WTC11 (cell line): Measurements from ENCODE around the gene AKR1C3. TPM values are rescaled to one million over a fixed set of nuclear protein-coding genes. Genes with fewer than 3 reads are reported as not detected.

Source experiments
- ATAC-seq: fragments of 200-7000 bp; cut with Tn5 transposase; 2 replicates; pipeline ENCODE4 v1.10.0; 2021; ENCODE audit warnings: mild to moderate bottlenecking, moderate library complexity
- CTCF ChIA-PET: fragments of 300-600 bp; sonication (Branson Sonifier 250); formaldehyde crosslinking; loops from one replicate; lab custom pipeline; 2021; ENCODE audit warnings: antibody characterized with exemption; lab: Charles Lee
- POLR2A ChIA-PET: fragments of 350-600 bp; sonication (Branson Sonifier 250); formaldehyde crosslinking; loops from one replicate; lab custom pipeline; 2021; ENCODE audit warnings: antibody characterized with exemption; lab: Charles Lee
- DNase-seq: peaks from one replicate; pipeline ENCODE4 v3.0.0; 2021; ENCODE audit warnings: low spot score
- H3K27ac Mint-ChIP-seq: 2 replicates; pipeline ENCODE4 v1.8.0; 2021; ENCODE audit warnings: mixed read lengths
- H3K27me3 Mint-ChIP-seq: 2 replicates; pipeline ENCODE4 v1.8.0; 2021; ENCODE audit warnings: low read depth, mild to moderate bottlenecking, moderate library complexity, mixed read lengths
- H3K36me3 Mint-ChIP-seq: 2 replicates; pipeline ENCODE4 v1.8.0; 2021; ENCODE audit warnings: mixed read lengths
- H3K4me1 Mint-ChIP-seq: 2 replicates; pipeline ENCODE4 v1.8.0; 2022; ENCODE audit warnings: mixed read lengths
- H3K4me3 Mint-ChIP-seq: 2 replicates; pipeline ENCODE4 v1.8.0; 2021; ENCODE audit warnings: mild to moderate bottlenecking, moderate library complexity, mixed read lengths
- H3K9me3 Mint-ChIP-seq: 2 replicates; pipeline ENCODE4 v1.8.0; 2021; ENCODE audit warnings: mixed read lengths
- AFF4 ChIP-seq: sonication (generic); formaldehyde crosslinking; IDR thresholded peaks from 2 replicates; pipeline ENCODE4 v1.8.1; 2023; ENCODE audit warnings: mild to moderate bottlenecking, missing genetic modification reagents, borderline replicate concordance
- ELF4 ChIP-seq: sonication (generic); formaldehyde crosslinking; IDR thresholded peaks from 2 replicates; pipeline ENCODE4 v1.8.1; 2022; ENCODE audit warnings: low read depth, mild to moderate bottlenecking, moderate library complexity, missing genetic modification reagents
- FOXP1 ChIP-seq: sonication (generic); formaldehyde crosslinking; IDR thresholded peaks from 2 replicates; pipeline ENCODE4 v1.8.0; 2022; ENCODE audit warnings: missing genetic modification reagents, mild to moderate bottlenecking, moderate library complexity, borderline replicate concordance
- FOXP4 ChIP-seq: sonication (generic); formaldehyde crosslinking; IDR thresholded peaks from 2 replicates; pipeline ENCODE4 v1.8.0; 2022; ENCODE audit warnings: mild to moderate bottlenecking, missing genetic modification reagents
- GABPB1 ChIP-seq: sonication (generic); formaldehyde crosslinking; IDR thresholded peaks from 2 replicates; pipeline ENCODE4 v1.8.1; 2023; ENCODE audit warnings: mild to moderate bottlenecking, missing genetic modification reagents
- IRF1 ChIP-seq: sonication (generic); formaldehyde crosslinking; IDR thresholded peaks from 2 replicates; pipeline ENCODE4 v1.8.0; 2023; ENCODE audit warnings: missing genetic modification reagents
- KAT7 ChIP-seq: sonication (generic); formaldehyde crosslinking; IDR thresholded peaks from 2 replicates; pipeline ENCODE4 v1.8.1; 2023; ENCODE audit warnings: missing genetic modification reagents, mild to moderate bottlenecking, borderline replicate concordance
- MAX ChIP-seq: sonication (generic); formaldehyde crosslinking; IDR thresholded peaks from 2 replicates; pipeline ENCODE4 v1.8.0; 2022; ENCODE audit warnings: mild to moderate bottlenecking, missing genetic modification reagents
- MLX ChIP-seq: sonication (generic); formaldehyde crosslinking; IDR thresholded peaks from 2 replicates; pipeline ENCODE4 v1.8.1; 2023; ENCODE audit warnings: mild to moderate bottlenecking, missing genetic modification reagents, moderate library complexity
- NFATC4 ChIP-seq: fragments of 250-450 bp; sonication (Bioruptor Pico); IDR thresholded peaks from 2 replicates; pipeline ENCODE4 v1.9.0; 2021; ENCODE audit warnings: mild to moderate bottlenecking
- OVOL2 ChIP-seq: fragments of 250-450 bp; sonication (Bioruptor Pico); IDR thresholded peaks from 2 replicates; pipeline ENCODE4 v1.9.0; 2021; ENCODE audit warnings: mild to moderate bottlenecking, borderline replicate concordance
- PREB ChIP-seq: sonication (generic); formaldehyde crosslinking; IDR thresholded peaks from 2 replicates; pipeline ENCODE4 v1.8.1; 2022; ENCODE audit warnings: mild to moderate bottlenecking, missing genetic modification reagents, moderate library complexity, borderline replicate concordance
- PRRX2 ChIP-seq: fragments of 250-450 bp; sonication (Bioruptor Pico); IDR thresholded peaks from 2 replicates; pipeline ENCODE4 v1.8.0; 2021; ENCODE audit warnings: mild to moderate bottlenecking
- STAT6 ChIP-seq: sonication (generic); formaldehyde crosslinking; conservative IDR thresholded peaks from 2 replicates; pipeline ENCODE4 v1.8.1; 2023; ENCODE audit warnings: mild to moderate bottlenecking, low read depth, missing genetic modification reagents, moderate library complexity
- ZNF138 ChIP-seq: sonication (generic); formaldehyde crosslinking; conservative IDR thresholded peaks from 2 replicates; pipeline ENCODE4 v1.8.1; 2022; ENCODE audit warnings: mild to moderate bottlenecking, moderate library complexity, missing genetic modification reagents
- ZNF423 ChIP-seq: fragments of 250-450 bp; sonication (Bioruptor Pico); IDR thresholded peaks from 2 replicates; pipeline ENCODE4 v2.1.2; 2022; ENCODE audit warnings: mild to moderate bottlenecking, moderate library complexity
- total RNA-seq: library from RNA; stranded (reverse); gene quantifications from 3 replicates; pipeline ENCODE4 v1.2.3, GENCODE V29; 2021

AKR1C3 gene
- total RNA-seq, 1 experiment from 2014 or later = 6.7 TPM

- TF ChIP-seq MAX (no peak), KAT7 (CRISPR knock-in tag) (no peak), FOXP4 (CRISPR knock-in tag) (no peak), NFATC4 (CRISPR knock-in tag) (no peak), OVOL2 (no peak), GABPB1 (CRISPR knock-in tag) (no peak), ELF4 (CRISPR knock-in tag) (no peak), AFF4 (CRISPR knock-in tag) (no peak), MLX (CRISPR knock-in tag) (no peak), STAT6 (CRISPR knock-in tag) (no peak)
These were observed 1.8 kb upstream of the AKR1C3 start (continued) for GRCh38 chr10:5092375-5092774.

- Mint-ChIP-seq H3K36me3 (no peaks in the 10 kb centered on the region), H3K4me3 (no peak overlapping the region), H3K9me3 (0 out of 2 replicates have a peak, but pooled peaks cover 3% of the 10 kb centered on the region), H3K27me3 (no peaks in the 10 kb centered on the region; the same call in 1 of the 2 replicates), H3K27ac (no peak overlapping the region)
- ChIA-PET POLR2A (no interaction called here), CTCF (interaction anchor here (0.5 to 0.9 kb wide), 2 partner anchors 243 to 720 kb away, joined by 3 read pairs; partner anchors contain the start of gene GDI2)
- DNase-seq (no peak), ATAC-seq (no peak)
- TF ChIP-seq ZNF138 (CRISPR knock-in tag) (no peak), PREB (CRISPR knock-in tag) (no peak), FOXP1 (no peak), IRF1 (CRISPR knock-in tag) (no peak), ZNF423 (CRISPR knock-in tag) (no peak), PRRX2 (CRISPR knock-in tag) (no peak)
- TF ChIP-seq, all 79 proteins: peak for 0
- peaks cover 8% of the 10 kb centered on the region for H3K4me1 Mint-ChIP-seq
These were observed 1.1 kb upstream of the AKR1C3 start for GRCh38 chr10:5092848-5093790.
